Naive thymus-derived CD8-positive, alpha-beta T cell (primary cell): Measurements from ENCODE around the gene LYRM4. TPM values are rescaled to one million over a fixed set of nuclear protein-coding genes. Genes with fewer than 3 reads are reported as not detected.
A peak's percentile ranks its signal among the peaks of the same experiment; 100 is the strongest.

Experiments
- ATAC-seq, 2 donors: fragments of 150-1000 bp; cut with Tn5 transposase in 1 of 2; sonication (Bioruptor Pico), chemical (Tn5 transposase) in 1 of 2; 1 replicate in 1 of 2; 2 replicates in 1 of 2; pipeline ENCODE4 v1.10.0; 2021; ENCODE audit warnings: mild to moderate bottlenecking in 2 of 2, moderate library complexity in 2 of 2
- POLR2A ChIA-PET: fragments of 350-600 bp; sonication (Branson Sonifier 250); formaldehyde crosslinking; loops from one replicate; lab custom pipeline; 2021; ENCODE audit warnings: antibody characterized with exemption; lab: Charles Lee
- DNase-seq, 10 donors: peaks; one replicate each; pipeline versions ENCODE4 v3.0.0 to v3.0.0-alpha.2; 2020 to 2022
- H3K27ac Mint-ChIP-seq, 10 donors: one replicate each; pipeline ENCODE4 v1.8.0; 2020 to 2022; ENCODE audit warnings: mild to moderate bottlenecking in 10 of 10, mixed read lengths in 10 of 10, moderate library complexity in 4 of 10, inconsistent platforms in 1 of 10
- H3K27me3 Mint-ChIP-seq, 5 donors: one replicate each; pipeline ENCODE4 v1.8.0; 2021 to 2022; ENCODE audit warnings: mixed read lengths in 5 of 5
- H3K36me3 Mint-ChIP-seq, 3 donors: one replicate each; pipeline ENCODE4 v1.8.0; 2020 to 2022; ENCODE audit warnings: mixed read lengths in 3 of 3, mild to moderate bottlenecking in 2 of 3, inconsistent platforms in 1 of 3
- H3K4me1 Mint-ChIP-seq, 4 donors: one replicate each; pipeline ENCODE4 v1.8.0; 2021 to 2022; ENCODE audit warnings: mixed read lengths in 4 of 4
- H3K4me3 Mint-ChIP-seq, 10 donors: one replicate each; pipeline ENCODE4 v1.8.0; 2020 to 2022; ENCODE audit warnings: mild to moderate bottlenecking in 10 of 10, mixed read lengths in 10 of 10, moderate library complexity in 6 of 10, inconsistent platforms in 1 of 10
- H3K9me3 Mint-ChIP-seq, 9 donors: one replicate each; pipeline ENCODE4 v1.8.0; 2020 to 2022; ENCODE audit warnings: mixed read lengths in 9 of 9, mild to moderate bottlenecking in 3 of 9, inconsistent platforms in 1 of 9, moderate library complexity in 1 of 9
- polyA plus RNA-seq, 3 donors: library from polyadenylated mRNA; unstranded; fragments of 300-500 nt; fragmentation: Illumina TruSeq; gene quantifications; one replicate each; pipeline ENCODE4 v1.2.3, GENCODE V29; 2021
- total RNA-seq, 8 experiments: library from RNA in 2 of 8; stranded (reverse) in 2 of 8; gene quantifications; one replicate each; pipeline ENCODE4 v1.2.3 and lab custom pipeline; 2021 to 2026

The LYRM4 gene
- total and polyA plus RNA-seq, 5 experiments from 2014 or later, result 27.8 to 56.8 (median 52.3) TPM

DNA sequence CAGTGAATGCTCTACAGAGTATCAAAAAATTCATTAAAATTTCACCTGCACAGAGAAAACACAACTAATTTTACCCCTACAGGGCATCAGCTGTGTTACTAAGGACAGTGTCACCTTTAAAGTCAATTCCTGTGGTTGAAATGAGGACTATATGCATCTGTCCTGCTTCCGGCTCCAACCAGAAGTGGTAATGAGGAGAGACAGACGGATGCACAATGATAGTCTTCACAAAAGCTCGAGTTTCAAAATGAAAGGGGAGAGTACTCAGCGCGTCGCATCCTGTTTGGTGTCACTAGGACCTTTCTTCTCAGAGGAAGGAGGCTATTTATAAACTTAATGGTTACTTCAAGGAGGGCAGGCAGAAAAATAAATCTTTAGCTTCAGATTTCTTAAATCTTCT, 86.5 kb downstream of the LYRM4 start:
- Mint-ChIP-seq H3K36me3 (no peaks in the 10 kb centered on the region), H3K4me1 (peaks cover 29 to 72% (median 61%) of the 10 kb centered on the region in 4 donors), H3K9me3 (no peaks in the 10 kb centered on the region), H3K27me3 (no peaks in the 10 kb centered on the region), H3K4me3 (peak overlapping the region; percentile 64 to 82 (median 74)), H3K27ac (peak overlapping the region; percentile 87 to 96 (median 92))
- POLR2A ChIA-PET, result interaction anchor here (0.6 to 3.1 kb wide), 6 partner anchors 10 to 398 kb away, joined by 3 to 19 read pairs (median 3); partner anchors contain the start of genes CDYL, FARS2 and LYRM4
- ATAC-seq (peak; percentile 92 to 95), DNase-seq (peak; percentile 12 to 81 (median 63))

DNA sequence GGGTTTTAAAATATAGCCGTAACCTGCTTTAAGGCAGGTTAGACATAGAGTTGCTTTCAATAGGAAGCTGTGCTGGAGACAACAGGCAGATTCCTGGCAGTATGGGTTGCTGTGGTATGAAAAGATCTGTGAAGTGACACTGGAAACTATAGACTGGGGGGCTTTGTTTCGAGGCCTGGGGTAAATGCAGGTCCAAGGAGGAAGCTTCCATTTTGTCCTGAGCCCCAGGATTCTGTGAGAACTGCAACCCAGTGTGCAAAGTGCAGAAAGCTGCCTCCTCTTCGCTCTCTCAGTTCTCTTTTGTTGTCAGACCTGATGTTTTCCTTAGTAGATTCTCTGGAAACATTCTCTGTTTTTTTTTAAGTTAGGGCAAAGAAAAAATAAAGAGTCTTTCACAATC, 86.9 kb downstream of the LYRM4 start:
- ATAC-seq (peak in 1 of 2 donors; percentile 23), DNase-seq (no peak)
- POLR2A ChIA-PET, result interaction anchor here (0.6 to 3.1 kb wide), 5 partner anchors 10 to 397 kb away, joined by 3 to 19 read pairs (median 3); partner anchors contain the start of genes CDYL, FARS2 and LYRM4
- no peaks in the 10 kb centered on the region for H3K27me3 Mint-ChIP-seq
- no peaks in the 10 kb centered on the region for H3K9me3 Mint-ChIP-seq
- H3K4me3 Mint-ChIP-seq, result peak overlapping the region; percentile 64 to 82 (median 74)
- H3K4me1 Mint-ChIP-seq, result peaks cover 27 to 68% (median 58%) of the 10 kb centered on the region in 4 donors
- peak overlapping the region; percentile 87 to 96 (median 92) for H3K27ac Mint-ChIP-seq
- no peaks in the 10 kb centered on the region for H3K36me3 Mint-ChIP-seq

DNA sequence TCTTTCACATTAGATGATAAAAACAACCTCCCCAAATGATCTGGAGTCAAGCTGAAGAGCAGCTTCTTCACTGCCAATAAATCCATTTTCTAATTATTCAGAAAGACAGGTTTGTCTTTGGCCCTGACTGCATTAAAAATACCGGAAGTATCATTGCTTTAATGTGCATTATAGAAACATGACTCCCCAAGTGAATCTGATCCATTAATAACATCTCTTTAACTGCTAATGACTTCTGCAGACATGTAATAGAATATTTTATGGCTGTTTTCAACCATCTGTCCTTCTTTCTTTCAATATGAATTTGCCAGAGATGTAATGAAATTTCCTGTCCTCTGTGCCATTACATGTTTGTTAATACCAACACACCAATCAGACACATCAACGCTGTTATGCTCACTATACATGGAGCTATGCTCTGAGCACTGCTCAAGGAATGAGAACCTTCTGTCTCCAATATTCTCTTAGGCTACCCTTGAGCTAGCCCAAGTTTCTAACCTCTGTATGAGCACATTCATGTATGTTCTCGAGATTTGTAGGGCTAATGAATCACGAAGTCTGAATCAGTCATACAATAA, 87.8 kb downstream of the LYRM4 start:
- H3K36me3 Mint-ChIP-seq, result no peaks in the 10 kb centered on the region
- POLR2A ChIA-PET, result interaction anchor here (0.5 to 3.1 kb wide), 2 partner anchors 55 to 88 kb away, joined by 3 to 19 read pairs; partner anchors contain the start of genes FARS2 and LYRM4
- peak overlapping the region in 8 of 10 donors; percentile 88 to 96 (median 92) for H3K27ac Mint-ChIP-seq
- no peak for DNase-seq
- no peak for ATAC-seq
- no peaks in the 10 kb centered on the region for H3K9me3 Mint-ChIP-seq
- H3K4me3 Mint-ChIP-seq, result peak overlapping the region in 2 of 10 donors; percentile 76 to 82
- no peaks in the 10 kb centered on the region for H3K27me3 Mint-ChIP-seq
- H3K4me1 Mint-ChIP-seq, result peaks cover 31 to 64% (median 52%) of the 10 kb centered on the region in 4 donors

DNA sequence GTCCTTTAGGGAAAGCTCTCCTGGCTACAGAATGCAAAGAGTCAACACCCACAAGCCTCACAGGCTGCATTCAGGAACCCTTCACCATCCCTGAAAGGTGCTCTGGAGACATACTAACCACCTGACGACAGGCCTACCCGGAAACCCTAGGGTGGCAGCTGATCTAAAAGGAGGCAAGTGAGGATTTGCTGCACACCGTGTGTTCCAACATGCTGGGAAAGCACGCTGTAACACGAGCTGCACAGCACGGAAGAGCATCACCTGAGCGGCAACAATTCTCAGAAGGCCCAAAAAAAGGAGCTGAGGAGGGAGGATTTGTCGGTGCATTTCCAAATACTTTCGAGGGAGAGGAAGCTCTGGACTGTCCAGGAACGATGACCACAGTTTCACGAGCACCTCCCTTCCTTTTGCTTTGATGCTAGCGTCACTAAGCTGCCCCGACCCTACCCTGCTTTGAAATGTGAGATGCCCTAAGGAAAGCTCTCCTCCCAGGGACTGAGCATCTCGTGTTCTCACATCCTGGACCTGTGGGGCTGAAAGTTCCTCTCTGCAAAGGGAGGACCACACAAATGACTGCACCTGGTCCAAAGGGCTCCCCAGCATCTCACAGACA, 88.6 kb downstream of the LYRM4 start:
- H3K36me3 Mint-ChIP-seq, result no peaks in the 10 kb centered on the region
- H3K4me1 Mint-ChIP-seq, result peaks cover 29 to 60% (median 45%) of the 10 kb centered on the region in 4 donors
- H3K4me3 Mint-ChIP-seq, result no peak overlapping the region
- POLR2A ChIA-PET, result no interaction called here
- DNase-seq (no peak), ATAC-seq (no peak)
- H3K27ac Mint-ChIP-seq, result peak overlapping the region in 5 of 10 donors; percentile 18 to 93 (median 39)
- H3K27me3 Mint-ChIP-seq, result no peaks in the 10 kb centered on the region
- H3K9me3 Mint-ChIP-seq, result no peaks in the 10 kb centered on the region

DNA sequence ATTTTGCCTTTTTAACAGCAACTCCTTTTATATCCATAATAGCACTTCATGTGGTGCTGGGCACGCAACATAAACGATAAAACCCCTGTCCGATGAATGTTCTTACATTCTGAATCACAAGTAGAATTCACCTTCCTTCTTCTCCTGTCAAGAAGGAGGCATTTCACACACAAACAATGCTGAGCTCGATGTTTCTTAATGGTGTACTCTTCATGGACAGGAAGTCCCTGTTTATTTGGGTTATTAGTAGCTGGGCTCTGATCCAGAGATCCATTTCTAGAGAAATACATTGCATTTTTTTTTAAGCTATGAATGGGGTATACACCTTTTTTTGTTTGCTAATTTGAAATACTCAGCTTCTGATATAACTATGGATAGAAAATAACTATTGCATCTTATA, 93.2 kb downstream of the LYRM4 start:
- H3K4me1 Mint-ChIP-seq, result peaks cover 3 to 22% (median 7%) of the 10 kb centered on the region in 4 donors
- no peaks in the 10 kb centered on the region for H3K36me3 Mint-ChIP-seq
- no peak for DNase-seq
- H3K27me3 Mint-ChIP-seq, result no peaks in the 10 kb centered on the region
- H3K4me3 Mint-ChIP-seq, result no peak overlapping the region
- no peak overlapping the region for H3K27ac Mint-ChIP-seq
- no peak for ATAC-seq
- no peaks in the 10 kb centered on the region for H3K9me3 Mint-ChIP-seq
- POLR2A ChIA-PET, result no interaction called here

DNA sequence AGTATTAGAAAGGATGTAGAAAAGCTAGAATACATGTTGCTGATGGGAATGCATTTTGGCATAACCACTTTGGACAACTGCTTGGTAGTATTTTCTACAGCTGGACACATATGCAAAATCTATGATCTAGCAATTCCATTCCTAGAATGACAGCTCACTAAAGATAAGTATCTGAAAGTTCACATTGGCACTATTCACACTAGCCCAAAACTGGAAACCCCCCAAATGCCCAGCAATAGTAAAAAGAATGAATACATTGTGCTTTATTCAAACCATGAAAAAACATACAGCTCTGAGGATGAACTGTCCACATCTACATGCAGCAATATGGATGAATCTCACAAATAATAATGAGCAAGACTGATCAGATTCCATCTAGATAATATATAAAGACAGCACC, 96.7 kb downstream of the LYRM4 start:
- no peak for DNase-seq
- Mint-ChIP-seq H3K4me1 (peaks cover 3 to 13% (median 5%) of the 10 kb centered on the region in 4 donors), H3K36me3 (no peaks in the 10 kb centered on the region), H3K27ac (no peak overlapping the region), H3K27me3 (no peaks in the 10 kb centered on the region), H3K9me3 (no peaks in the 10 kb centered on the region), H3K4me3 (no peak overlapping the region)
- ATAC-seq, result no peak
- POLR2A ChIA-PET, result interaction anchor here (0.7 kb wide), 2 partner anchors 10 to 1195 kb away, joined by 3 read pairs; no protein-coding TSS in a partner anchor

DNA sequence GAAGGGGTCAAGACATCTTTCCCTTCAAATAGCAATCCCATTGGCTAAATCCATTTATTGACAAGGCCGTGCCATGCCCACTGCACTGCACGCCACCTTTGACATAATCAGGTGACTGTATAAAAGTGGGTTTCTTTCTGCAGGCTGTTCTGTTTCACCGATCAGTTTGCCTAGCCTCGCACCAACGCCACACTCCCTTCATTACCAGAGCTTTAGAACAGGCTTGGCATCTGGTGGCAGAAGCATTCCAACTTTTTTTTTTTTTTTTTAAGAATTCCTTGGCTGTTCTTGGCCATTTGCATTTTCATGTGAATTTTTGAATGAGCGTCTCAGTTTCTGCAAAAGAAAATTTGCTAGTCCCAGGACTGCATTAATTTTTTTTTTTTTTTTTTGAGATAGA, 97.5 kb downstream of the LYRM4 start:
- no peak overlapping the region for H3K4me3 Mint-ChIP-seq
- H3K4me1 Mint-ChIP-seq, result peaks cover 3 to 13% (median 5%) of the 10 kb centered on the region in 4 donors
- H3K27ac Mint-ChIP-seq, result no peak overlapping the region
- no peak for DNase-seq
- ATAC-seq, result no peak
- no peaks in the 10 kb centered on the region for H3K27me3 Mint-ChIP-seq
- POLR2A ChIA-PET, result interaction anchor here (0.7 kb wide), 1 partner anchor 11 kb away, joined by 3 read pairs; no protein-coding TSS in a partner anchor
- no peaks in the 10 kb centered on the region for H3K36me3 Mint-ChIP-seq
- H3K9me3 Mint-ChIP-seq, result no peaks in the 10 kb centered on the region

DNA sequence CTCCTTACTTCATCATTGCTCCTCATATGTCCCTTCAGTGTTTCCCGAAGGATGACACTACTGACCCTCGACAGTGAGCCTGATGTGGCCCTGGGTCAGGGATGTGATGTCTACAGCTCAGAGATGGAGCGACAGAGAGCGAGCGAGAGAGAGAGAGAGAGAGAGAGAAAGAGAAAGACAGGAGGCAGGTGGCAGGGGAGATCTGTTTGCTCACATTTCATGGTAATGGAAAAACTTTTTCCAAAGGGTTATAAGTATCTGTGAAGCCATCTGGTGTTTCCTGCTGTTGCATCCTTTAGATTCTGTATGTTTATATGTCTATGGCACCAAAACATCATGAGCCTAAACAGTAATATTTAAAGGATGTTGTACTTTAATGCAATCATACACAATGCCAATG, 98.4 kb downstream of the LYRM4 start:
- no peak for ATAC-seq
- POLR2A ChIA-PET, result no interaction called here
- peaks cover 3 to 16% (median 6%) of the 10 kb centered on the region in 4 donors for H3K4me1 Mint-ChIP-seq

DNA sequence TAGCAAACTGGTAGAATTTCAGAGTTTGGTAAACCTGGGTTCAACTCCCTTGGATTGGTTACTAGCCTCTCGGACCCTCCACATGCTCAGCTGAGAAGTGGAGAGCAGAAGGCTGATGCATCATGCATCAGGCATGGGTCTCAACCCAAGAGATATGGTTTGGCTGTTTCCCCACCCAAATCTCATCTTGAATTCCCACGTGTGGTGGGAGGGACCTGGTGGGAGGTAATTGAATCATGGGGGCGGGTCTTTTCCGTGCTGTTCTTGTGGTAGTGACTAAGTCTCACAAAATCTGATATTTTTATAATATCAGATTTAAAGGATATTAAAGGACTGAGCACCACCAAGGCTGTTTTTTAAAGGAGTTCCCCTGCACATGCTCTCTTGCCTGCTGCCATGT, 100.5 kb downstream of the LYRM4 start:
- H3K36me3 Mint-ChIP-seq, result peaks cover 0 to 2% (median 0%) of the 10 kb centered on the region in 3 donors
- H3K9me3 Mint-ChIP-seq, result no peaks in the 10 kb centered on the region
- no peak for DNase-seq
- POLR2A ChIA-PET, result interaction anchor here (0.6 to 1.1 kb wide), 2 partner anchors 9 to 276 kb away, joined by 3 read pairs; no protein-coding TSS in a partner anchor
- H3K27me3 Mint-ChIP-seq, result no peaks in the 10 kb centered on the region
- H3K4me1 Mint-ChIP-seq, result peaks cover 0 to 7% (median 3%) of the 10 kb centered on the region in 4 donors
- no peak overlapping the region for H3K27ac Mint-ChIP-seq
- H3K4me3 Mint-ChIP-seq, result no peak overlapping the region
- no peak for ATAC-seq

More for the DNA sequence above, 98.4 kb downstream of the LYRM4 start:
- Mint-ChIP-seq H3K27me3 (no peaks in the 10 kb centered on the region), H3K4me3 (no peak overlapping the region), H3K27ac (no peak overlapping the region), H3K9me3 (no peaks in the 10 kb centered on the region), H3K36me3 (peaks cover 0 to 2% (median 0%) of the 10 kb centered on the region in 3 donors)
- no peak for DNase-seq

DNA sequence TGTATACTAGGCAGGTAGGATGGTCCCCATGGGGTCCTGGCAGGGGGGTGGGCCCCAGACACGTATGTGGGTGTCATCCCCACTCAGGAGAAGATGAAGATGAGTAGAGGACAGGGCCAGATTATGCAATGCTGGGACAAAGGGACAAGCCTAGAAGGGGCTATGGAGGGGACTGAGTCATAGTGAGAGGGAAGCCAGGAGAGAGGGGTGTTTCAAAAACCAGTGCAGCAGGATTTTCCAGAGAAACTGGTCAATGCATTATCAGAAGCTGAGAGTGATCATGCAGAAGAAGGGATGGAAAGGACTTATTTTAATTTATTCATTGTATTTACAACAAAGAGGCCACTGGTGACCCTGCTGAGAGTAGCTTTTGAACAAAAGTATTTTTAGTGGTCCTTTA, 101.6 kb downstream of the LYRM4 start:
- no peaks in the 10 kb centered on the region for H3K27me3 Mint-ChIP-seq
- peak overlapping the region in 2 of 10 donors; percentile 57 to 81 for H3K27ac Mint-ChIP-seq
- POLR2A ChIA-PET, result interaction anchor here (1.1 to 1.2 kb wide), 2 partner anchors 10 to 19 kb away, joined by 3 to 7 read pairs; no protein-coding TSS in a partner anchor
- DNase-seq (no peak), ATAC-seq (no peak)
- H3K4me1 Mint-ChIP-seq, result peaks cover 0 to 8% (median 4%) of the 10 kb centered on the region in 4 donors
- no peak overlapping the region for H3K4me3 Mint-ChIP-seq
- H3K9me3 Mint-ChIP-seq, result no peaks in the 10 kb centered on the region
- H3K36me3 Mint-ChIP-seq, result peaks cover 0 to 2% (median 0%) of the 10 kb centered on the region in 3 donors

DNA sequence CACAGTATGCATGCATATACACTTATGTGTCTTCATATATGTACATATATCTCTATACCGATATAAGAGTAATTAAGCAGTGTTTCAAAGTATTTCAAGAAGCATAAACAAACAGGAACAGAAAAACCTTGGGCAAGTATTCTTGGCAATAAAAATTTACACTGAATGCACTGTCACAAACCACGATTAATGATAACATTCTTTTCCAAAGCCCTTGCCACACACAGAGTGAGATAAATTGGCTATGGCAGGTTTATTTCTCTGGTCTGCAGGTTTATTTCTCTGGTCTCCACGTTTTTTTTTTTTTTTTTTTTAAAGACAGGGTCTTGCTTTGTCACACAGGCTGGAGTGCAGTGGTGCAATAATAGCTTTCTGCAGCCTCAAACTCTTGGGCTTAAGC, 102.6 kb downstream of the LYRM4 start:
- POLR2A ChIA-PET, result interaction anchor here (1.2 kb wide), 1 partner anchor 20 kb away, joined by 7 read pairs; no protein-coding TSS in a partner anchor
- Mint-ChIP-seq H3K36me3 (peaks cover 0 to 2% (median 0%) of the 10 kb centered on the region in 3 donors), H3K27ac (no peak overlapping the region), H3K27me3 (no peaks in the 10 kb centered on the region), H3K9me3 (no peaks in the 10 kb centered on the region), H3K4me1 (peaks cover 0 to 9% (median 4%) of the 10 kb centered on the region in 4 donors), H3K4me3 (no peak overlapping the region)
- DNase-seq (no peak), ATAC-seq (no peak)

DNA sequence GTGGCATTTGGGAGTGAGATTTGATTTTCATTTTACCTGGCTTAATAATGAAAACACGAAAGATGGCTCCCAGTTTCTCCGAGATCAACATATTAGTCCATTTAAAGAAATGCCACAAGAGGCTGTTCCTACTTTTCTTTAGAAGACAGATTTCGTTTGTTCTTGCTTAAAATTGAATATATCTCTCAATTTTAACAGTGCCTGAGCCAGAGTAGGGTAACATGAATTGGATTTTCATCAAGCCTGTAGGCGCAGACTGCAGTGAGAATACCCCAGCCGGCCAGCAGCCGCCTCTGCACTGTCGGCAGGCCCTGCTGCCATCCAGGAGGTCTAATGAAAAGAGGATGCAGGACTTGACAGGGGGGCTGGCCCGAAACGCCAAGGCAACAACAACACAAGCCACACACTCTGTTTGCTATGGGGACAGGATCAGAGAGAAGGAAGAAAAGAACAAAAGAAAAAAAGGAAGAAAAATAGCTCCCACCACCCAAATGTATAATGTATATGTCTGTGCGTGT, 103.1 kb downstream of the LYRM4 start:
- POLR2A ChIA-PET, result no interaction called here

More for the DNA sequence above, 103.1 kb downstream of the LYRM4 start:
- H3K27me3 Mint-ChIP-seq, result no peaks in the 10 kb centered on the region
- DNase-seq (no peak), ATAC-seq (no peak)
- peaks cover 0 to 9% (median 4%) of the 10 kb centered on the region in 4 donors for H3K4me1 Mint-ChIP-seq
- no peaks in the 10 kb centered on the region for H3K9me3 Mint-ChIP-seq
- H3K27ac Mint-ChIP-seq, result no peak overlapping the region
- H3K4me3 Mint-ChIP-seq, result no peak overlapping the region
- peaks cover 0 to 2% (median 0%) of the 10 kb centered on the region in 3 donors for H3K36me3 Mint-ChIP-seq
